Thymus (tissue), 11 donors: ENCODE data around the gene ITGA1. TPM values are rescaled to one million over a fixed set of nuclear protein-coding genes. Genes with fewer than 3 reads are reported as not detected.

Experiments used
- DNase-seq, 9 donors: peaks; one replicate each; pipeline ENCODE4 v3.0.0-alpha.2; 2013; ENCODE audit warnings: low spot score in 9 of 9, low read depth in 6 of 9, missing footprints in 1 of 9
- H3K27ac ChIP-seq, 2 donors: one replicate each; pipeline ENCODE4 v1.5.1; 2013; ENCODE audit warnings: control low read depth in 1 of 2, low read depth in 1 of 2, low read length in 1 of 2, mild to moderate bottlenecking in 1 of 2, moderate library complexity in 1 of 2
- H3K27me3 ChIP-seq, 2 donors: one replicate each; pipeline ENCODE4 v1.5.1; 2013; ENCODE audit warnings: low read length in 1 of 2; ENCODE audit not compliant: control insufficient read depth in 2 of 2, insufficient read depth in 1 of 2
- H3K36me3 ChIP-seq, 2 donors: one replicate each; pipeline ENCODE4 v1.5.1; 2013; ENCODE audit warnings: low read length in 1 of 2, mild to moderate bottlenecking in 1 of 2, moderate library complexity in 1 of 2; ENCODE audit not compliant: control insufficient read depth in 2 of 2, insufficient read depth in 2 of 2
- H3K4me1 ChIP-seq, 2 donors: one replicate each; pipeline ENCODE4 v1.5.1; 2013; ENCODE audit warnings: low read length in 2 of 2; ENCODE audit not compliant: control insufficient read depth in 2 of 2, insufficient read depth in 2 of 2
- H3K4me3 ChIP-seq, 2 donors: one replicate each; pipeline ENCODE4 v1.5.1; 2013; ENCODE audit warnings: low read length in 2 of 2, control low read depth in 1 of 2, mild to moderate bottlenecking in 1 of 2
- H3K9me3 ChIP-seq, 2 donors: one replicate each; pipeline ENCODE4 v1.5.1; 2013; ENCODE audit warnings: low read length in 1 of 2, mild to moderate bottlenecking in 1 of 2; ENCODE audit not compliant: control insufficient read depth in 2 of 2, insufficient read depth in 1 of 2
- WGBS: extraction: QIAGEN DNeasy Blood & Tissue Kit; methylation state at CpG from one replicate; pipeline ENCODE4 v1.1.7; 2013; 5-methylcytosine and 5-hydroxymethylcytosine counted together
- polyA plus RNA-seq: library from polyadenylated mRNA; stranded (reverse); fragments of 200-250 nt; gene quantifications from one replicate; pipeline ENCODE4 v1.2.3, GENCODE V29; 2013
- total RNA-seq: library from RNA; stranded (reverse); fragments of 120-200 nt; gene quantifications from one replicate; pipeline ENCODE4 v1.2.4, GENCODE V29; 2013
- donor health status: healthy.

Gene ITGA1
- total and polyA plus RNA-seq, 2 donors: 4.7 to 9.5 TPM

- H3K9me3 ChIP-seq: no peaks in the 10 kb centered on the region
- no peak overlapping the region for H3K27ac ChIP-seq
Observed at GRCh38 chr5:52802272-52802973, 14.7 kb downstream of the ITGA1 start.

DNA sequence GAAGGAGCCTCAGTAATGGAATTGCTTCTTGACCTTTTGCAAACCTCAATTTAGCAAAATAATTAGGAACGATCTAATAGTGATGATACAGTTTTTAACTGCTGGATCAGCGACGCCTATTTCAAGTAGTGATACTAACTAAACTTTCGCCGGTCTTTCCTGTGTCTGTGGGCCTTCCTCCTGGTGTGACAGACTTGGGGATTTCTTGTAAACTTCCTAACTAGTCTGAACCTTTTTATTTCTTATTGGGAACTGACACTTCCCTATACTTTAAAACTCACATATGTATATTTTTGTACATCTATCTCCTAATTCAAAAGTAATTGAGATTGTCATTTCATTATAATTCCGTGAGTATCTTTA, 15.2 kb downstream of the ITGA1 start:
- peaks cover 3% of the 10 kb centered on the region in 2 donors for H3K36me3 ChIP-seq
- peaks cover 12 to 24% of the 10 kb centered on the region in 2 donors for H3K4me1 ChIP-seq
- whole genome bisulfite sequencing: 86% methylated on average over 6 of the region's 6 CpGs
- no peaks in the 10 kb centered on the region for H3K27me3 ChIP-seq
- no peak overlapping the region for H3K27ac ChIP-seq
- DNase-seq: no peak
- H3K9me3 ChIP-seq: no peaks in the 10 kb centered on the region
- H3K4me3 ChIP-seq: no peak overlapping the region

More at GRCh38 chr5:52802272-52802973, 14.7 kb downstream of the ITGA1 start:
- H3K36me3 ChIP-seq: peaks cover 3% of the 10 kb centered on the region in 2 donors
- H3K4me1 ChIP-seq: peaks cover 12 to 24% of the 10 kb centered on the region in 2 donors
- no peak overlapping the region for H3K4me3 ChIP-seq
- 94% methylated on average over 2 of the region's 2 CpGs for WGBS
- no peak for DNase-seq
- H3K27me3 ChIP-seq: no peaks in the 10 kb centered on the region

DNA sequence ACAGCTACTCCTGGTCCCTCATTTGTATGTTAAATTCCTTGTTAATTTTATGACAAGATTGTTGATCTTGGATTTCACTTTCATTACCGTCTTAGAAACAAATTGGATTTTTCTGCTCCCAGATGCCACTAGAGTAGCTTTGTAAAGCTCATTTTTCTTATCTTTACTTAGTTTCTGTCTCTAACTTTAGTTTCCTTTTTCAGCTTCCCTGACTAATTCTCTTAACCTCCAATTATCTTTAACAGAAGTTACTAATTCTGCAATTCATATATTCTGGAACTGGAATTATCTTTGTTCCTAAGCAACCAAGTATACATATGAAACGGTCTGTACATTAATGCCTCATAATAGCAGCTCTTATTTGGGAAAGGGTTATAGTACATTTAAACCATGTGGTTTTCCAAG, 16.7 kb downstream of the ITGA1 start:
- no peak overlapping the region for H3K4me3 ChIP-seq
- WGBS: 89% methylated on average over 2 of the region's 2 CpGs
- H3K9me3 ChIP-seq: no peaks in the 10 kb centered on the region
- H3K27ac ChIP-seq: no peak overlapping the region
- H3K36me3 ChIP-seq: peaks cover 3% of the 10 kb centered on the region in 2 donors
- no peak for DNase-seq
- no peaks in the 10 kb centered on the region for H3K27me3 ChIP-seq
- peaks cover 6 to 12% of the 10 kb centered on the region in 2 donors for H3K4me1 ChIP-seq

- no peak overlapping the region for H3K27ac ChIP-seq
- 91% methylated on average over 2 of the region's 2 CpGs for WGBS
- H3K27me3 ChIP-seq: no peaks in the 10 kb centered on the region
- peaks cover 3% of the 10 kb centered on the region in 2 donors for H3K36me3 ChIP-seq
- peaks cover 6 to 10% of the 10 kb centered on the region in 2 donors for H3K4me1 ChIP-seq
- no peak for DNase-seq
- no peaks in the 10 kb centered on the region for H3K9me3 ChIP-seq
- no peak overlapping the region for H3K4me3 ChIP-seq
Observed at GRCh38 chr5:52804981-52805380, 17.3 kb downstream of the ITGA1 start.

- peaks cover 3% of the 10 kb centered on the region in 2 donors for H3K36me3 ChIP-seq
- peaks cover 6 to 10% of the 10 kb centered on the region in 2 donors for H3K4me1 ChIP-seq
- H3K9me3 ChIP-seq: no peaks in the 10 kb centered on the region
- no peak overlapping the region for H3K4me3 ChIP-seq
- DNase-seq: no peak
- H3K27me3 ChIP-seq: no peaks in the 10 kb centered on the region
- WGBS: 89% methylated on average over 2 of the region's 2 CpGs
- H3K27ac ChIP-seq: no peak overlapping the region
Observed at GRCh38 chr5:52805615-52806014, 17.9 kb downstream of the ITGA1 start.

GRCh38 chr5:52807037-52807436, 19.3 kb downstream of the ITGA1 start:
- no peaks in the 10 kb centered on the region for H3K27me3 ChIP-seq
- peaks cover 2 to 4% of the 10 kb centered on the region in 2 donors for H3K4me1 ChIP-seq
- no peak for DNase-seq
- H3K36me3 ChIP-seq: no peaks in the 10 kb centered on the region
- H3K9me3 ChIP-seq: no peaks in the 10 kb centered on the region
- H3K27ac ChIP-seq: no peak overlapping the region
- H3K4me3 ChIP-seq: no peak overlapping the region

DNA sequence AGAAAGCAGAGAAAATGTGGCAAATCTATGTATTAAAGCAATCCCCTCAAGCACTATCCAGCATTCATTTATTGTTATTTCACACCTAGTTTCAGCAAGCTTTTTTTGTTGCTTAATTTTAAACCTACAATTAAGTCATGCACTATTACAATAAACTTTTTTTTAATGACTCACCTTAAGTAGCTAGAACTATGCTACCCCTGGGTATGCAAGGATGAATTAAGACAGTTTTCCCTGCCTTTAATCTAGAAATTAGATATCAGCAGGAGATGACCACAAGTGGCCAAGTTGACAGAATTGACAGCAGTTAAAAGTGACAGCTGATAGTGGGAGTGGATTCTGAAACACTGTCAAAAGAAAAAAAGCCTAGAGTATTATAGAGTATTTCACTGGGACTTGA, 20.0 kb downstream of the ITGA1 start:
- H3K4me1 ChIP-seq: peaks cover 2 to 4% of the 10 kb centered on the region in 2 donors
- no peak overlapping the region for H3K27ac ChIP-seq
- no peaks in the 10 kb centered on the region for H3K27me3 ChIP-seq
- no peaks in the 10 kb centered on the region for H3K9me3 ChIP-seq
- DNase-seq: no peak
- no peaks in the 10 kb centered on the region for H3K36me3 ChIP-seq
- no peak overlapping the region for H3K4me3 ChIP-seq

- H3K27me3 ChIP-seq: no peaks in the 10 kb centered on the region
- over 99% methylated on average over 2 of the region's 2 CpGs for WGBS
- no peak overlapping the region for H3K27ac ChIP-seq
- H3K9me3 ChIP-seq: no peaks in the 10 kb centered on the region
- H3K36me3 ChIP-seq: no peaks in the 10 kb centered on the region
- peaks cover 0 to 3% of the 10 kb centered on the region in 2 donors for H3K4me1 ChIP-seq
- H3K4me3 ChIP-seq: no peak overlapping the region
- no peak for DNase-seq
Observed at GRCh38 chr5:52808316-52808901, 20.7 kb downstream of the ITGA1 start.

DNA sequence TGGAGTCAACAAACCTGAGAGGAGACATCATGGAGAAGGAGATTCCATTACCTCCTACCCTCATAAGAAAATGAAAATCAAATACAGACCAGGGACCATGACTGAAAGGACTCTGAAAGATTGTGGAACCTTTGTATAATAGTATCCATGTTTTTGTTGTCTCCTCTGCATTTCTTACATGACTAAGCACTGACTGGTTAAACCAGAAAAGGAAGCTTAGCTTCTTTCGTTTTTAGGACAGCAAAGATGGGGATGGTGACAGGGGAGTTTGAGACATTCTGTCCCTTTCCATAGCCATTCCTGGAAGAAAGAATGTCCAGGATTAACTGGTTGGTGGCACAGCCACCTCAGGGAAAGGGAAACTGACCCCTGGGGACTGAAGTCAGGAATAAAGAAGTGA, 22.2 kb downstream of the ITGA1 start:
- DNase-seq: no peak
- Histone ChIP-seq H3K4me3 (no peak overlapping the region), H3K27ac (no peak overlapping the region)

More for the DNA sequence above, 22.2 kb downstream of the ITGA1 start:
- H3K27me3 ChIP-seq: no peaks in the 10 kb centered on the region
- 69% methylated on average over 1 of the region's 1 CpG for WGBS
- H3K4me1 ChIP-seq: no peaks in the 10 kb centered on the region
- no peaks in the 10 kb centered on the region for H3K9me3 ChIP-seq
- no peaks in the 10 kb centered on the region for H3K36me3 ChIP-seq
